DMS153 treated with DMSO at 0.1 percent for 48 hours (cell line): ENCODE measurements around the gene SLC44A4.
"Not testable (repeated sequence)": the region's sequence is repeated elsewhere in the genome, so short reads cannot be mapped to it uniquely, and the experiment has no call there.

Experiments used
- DNase-seq: peaks from one replicate; lab custom pipeline; 2025; ENCODE audit not compliant: unreplicated experiment; lab: John Stamatoyannopoulos, UW

The SLC44A4 gene

DNA sequence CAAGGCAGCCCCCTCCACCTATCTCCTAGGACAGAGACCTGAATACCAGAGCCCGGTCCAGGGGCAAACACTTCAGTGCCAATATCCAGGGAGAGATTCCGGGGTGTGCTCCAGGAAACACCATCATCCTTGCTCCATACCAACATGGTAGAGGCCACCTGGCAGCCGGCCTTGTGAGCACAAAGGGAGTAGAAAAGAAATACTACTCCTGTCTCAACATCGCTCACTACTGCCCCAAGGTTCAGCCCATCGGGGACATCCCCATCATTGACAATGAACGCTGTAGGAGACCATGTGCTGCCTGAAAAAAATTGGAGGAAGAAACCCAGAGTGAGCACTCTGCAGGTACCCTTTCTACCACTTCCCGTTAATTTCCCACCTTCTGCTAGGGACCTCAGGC is 17.6 kb downstream of the SLC44A4 start:
- no peak for DNase-seq

DNA sequence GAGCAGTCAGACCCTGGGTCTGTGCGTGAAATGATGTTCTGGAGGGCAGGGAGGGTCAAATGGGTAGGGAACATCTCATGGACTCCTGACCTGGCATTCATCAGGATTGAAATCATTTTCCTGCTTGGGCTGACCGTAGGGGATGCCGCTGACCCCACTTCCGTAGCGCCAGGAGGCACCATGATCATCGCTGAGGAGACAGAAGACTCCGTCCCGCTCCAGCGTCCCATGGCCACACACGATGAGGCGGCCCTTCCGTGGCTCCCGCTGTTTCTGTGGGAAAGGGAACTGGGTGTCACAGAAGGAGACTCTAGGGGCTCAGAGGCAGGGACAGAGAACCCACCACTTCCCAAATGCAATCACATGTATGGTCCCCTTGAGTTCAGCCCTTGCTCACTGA is 18.4 kb downstream of the SLC44A4 start:
- no peak for DNase-seq

DNA sequence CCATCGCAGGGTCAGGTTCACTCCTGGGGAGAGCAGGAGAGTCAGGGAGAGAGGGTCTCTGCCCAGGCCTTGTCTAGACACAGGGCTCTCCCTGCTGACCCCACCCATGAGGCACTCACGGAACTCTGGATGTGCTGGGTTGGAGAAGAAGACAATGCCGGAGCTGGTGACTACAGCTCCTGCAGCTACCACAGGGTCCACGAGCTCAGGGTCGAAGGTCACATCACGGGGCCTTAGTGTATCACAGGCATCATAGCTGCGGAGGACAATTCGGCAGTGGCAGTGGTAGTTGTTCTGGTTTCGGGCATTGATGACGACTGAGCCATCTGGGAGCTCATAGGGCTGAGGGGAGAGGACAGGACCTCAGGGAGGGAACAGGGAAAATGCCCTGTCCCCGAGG is 18.9 kb downstream of the SLC44A4 start:
- DNase-seq = no peak

DNA sequence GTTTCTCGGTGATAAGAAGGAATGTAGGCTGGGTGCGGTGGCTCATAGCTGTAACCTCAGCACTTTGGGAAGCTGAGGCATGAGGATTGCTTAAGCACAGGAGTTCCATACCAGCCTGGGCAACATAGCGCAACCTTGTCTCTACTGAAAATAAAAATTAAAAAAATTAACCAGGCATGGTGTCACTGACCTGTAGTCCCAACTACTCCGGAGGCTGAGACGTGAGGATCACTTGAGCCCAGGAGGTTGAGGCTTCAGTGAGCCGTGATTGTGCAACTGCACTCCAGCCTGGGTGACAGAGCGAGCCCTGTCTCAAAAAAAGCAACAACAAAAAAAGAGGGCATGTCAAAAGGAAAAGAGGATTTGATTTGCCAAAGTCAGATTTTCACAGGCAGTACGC is 20.1 kb downstream of the SLC44A4 start:
- DNase-seq = no peak

DNA sequence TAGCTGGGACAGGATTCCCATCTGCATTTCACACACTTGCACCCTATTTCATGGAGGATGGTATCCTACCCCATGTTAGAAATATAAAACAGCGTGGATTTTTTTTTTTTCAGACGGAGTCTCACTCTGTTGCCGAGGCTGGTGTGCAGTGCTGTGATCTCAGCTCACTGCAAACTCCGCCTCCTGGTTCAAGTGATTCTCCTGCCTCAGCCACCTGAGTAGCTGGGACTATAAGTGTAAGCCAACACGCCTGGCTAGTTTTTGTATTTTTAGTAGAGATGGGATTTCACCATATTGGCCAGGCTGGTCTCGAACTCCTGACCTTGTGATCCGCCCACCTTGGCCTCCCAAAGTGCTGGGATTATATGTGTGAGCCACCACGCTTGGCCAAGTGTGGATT is 21.0 kb downstream of the SLC44A4 start:
- DNase-seq = not testable (repeated sequence)

DNA sequence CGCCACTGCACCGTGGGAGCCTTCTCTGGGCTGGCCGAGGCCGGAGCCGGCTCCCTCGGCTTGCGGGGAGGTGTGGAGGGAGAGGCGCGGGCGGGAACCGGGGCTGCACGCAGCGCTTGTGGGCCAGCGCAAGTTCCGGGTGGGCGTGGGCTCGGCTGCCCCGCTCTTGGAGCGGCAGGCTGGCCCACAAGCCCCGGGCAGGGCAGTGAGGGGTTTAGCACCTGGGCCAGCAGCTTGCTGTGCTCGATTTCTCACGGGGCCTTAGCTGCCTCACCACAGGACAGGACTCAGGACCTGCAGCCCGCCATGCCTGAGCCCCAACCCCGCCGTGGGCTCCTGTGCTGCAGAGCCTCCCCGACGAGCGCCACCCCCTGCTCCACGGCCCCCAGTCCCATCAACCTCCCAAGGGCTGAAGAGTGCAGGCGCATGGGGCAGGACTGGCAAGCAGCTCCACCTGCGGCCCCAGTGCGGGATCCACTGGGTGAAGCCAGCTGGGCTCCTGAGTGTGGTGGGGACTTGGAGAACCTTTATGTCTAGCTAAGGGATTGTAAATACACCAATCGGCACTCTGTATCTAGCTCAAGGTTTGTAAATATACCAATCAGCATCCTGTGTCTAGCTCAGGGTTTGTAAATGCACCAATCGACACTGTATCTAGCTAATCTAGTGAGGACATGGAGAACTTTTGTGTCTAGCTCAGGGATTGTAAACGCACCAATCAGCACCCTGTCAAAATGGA is 26.6 kb downstream of the SLC44A4 start:
- DNase-seq = not testable (repeated sequence)

DNA sequence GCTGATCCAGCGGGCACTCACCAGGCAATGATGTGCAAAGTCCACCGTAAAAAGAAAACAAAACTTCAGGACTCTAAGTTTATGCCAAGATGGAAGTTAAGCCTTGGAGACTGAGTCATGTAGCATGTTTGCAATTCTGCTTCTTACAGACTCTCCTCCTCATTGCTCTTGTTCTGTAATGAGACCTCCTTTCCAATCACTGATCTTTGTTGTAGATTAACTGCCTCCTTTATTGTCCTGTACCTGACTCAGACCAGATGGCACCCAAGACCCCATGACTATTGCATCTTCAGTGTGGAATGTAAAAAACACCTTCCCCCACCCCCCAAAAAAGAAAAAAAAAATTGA is 27.3 kb downstream of the SLC44A4 start:
- DNase-seq = no peak

DNA sequence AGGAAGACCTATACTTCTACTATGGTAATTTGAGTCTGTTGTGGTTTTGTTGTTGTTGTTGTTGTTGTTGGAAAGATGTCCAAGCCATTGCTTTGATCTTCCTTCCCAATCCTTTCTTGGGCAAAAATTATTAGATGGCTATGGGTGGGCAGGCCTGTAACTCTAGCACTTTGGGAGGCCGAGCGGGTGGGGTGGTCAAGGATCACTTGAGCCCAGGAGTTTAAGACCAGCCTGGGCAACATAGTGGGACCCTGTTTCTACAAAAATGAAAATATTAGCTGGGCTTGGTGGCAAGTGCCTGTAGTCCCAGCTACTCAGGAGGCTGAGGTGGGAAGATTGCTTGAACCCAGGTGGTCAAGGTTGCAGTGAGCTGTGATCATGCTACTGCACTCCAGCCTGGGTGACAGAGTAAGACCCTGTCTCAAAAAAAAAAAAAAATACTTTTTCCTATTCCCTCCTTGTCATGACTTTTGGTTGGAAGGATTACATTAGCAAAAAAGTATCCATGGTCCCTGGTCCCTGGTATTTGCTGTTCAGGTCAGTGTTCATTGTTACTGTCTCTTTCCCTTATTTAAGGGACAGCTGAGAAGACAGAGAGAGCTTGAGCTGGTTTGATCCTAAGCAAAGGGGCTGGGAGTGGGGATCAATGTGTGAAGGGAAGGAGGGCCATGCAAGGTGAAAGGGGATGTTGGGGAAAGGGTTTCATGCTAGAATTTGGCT is 27.9 kb downstream of the SLC44A4 start:
- no peak for DNase-seq

DNA sequence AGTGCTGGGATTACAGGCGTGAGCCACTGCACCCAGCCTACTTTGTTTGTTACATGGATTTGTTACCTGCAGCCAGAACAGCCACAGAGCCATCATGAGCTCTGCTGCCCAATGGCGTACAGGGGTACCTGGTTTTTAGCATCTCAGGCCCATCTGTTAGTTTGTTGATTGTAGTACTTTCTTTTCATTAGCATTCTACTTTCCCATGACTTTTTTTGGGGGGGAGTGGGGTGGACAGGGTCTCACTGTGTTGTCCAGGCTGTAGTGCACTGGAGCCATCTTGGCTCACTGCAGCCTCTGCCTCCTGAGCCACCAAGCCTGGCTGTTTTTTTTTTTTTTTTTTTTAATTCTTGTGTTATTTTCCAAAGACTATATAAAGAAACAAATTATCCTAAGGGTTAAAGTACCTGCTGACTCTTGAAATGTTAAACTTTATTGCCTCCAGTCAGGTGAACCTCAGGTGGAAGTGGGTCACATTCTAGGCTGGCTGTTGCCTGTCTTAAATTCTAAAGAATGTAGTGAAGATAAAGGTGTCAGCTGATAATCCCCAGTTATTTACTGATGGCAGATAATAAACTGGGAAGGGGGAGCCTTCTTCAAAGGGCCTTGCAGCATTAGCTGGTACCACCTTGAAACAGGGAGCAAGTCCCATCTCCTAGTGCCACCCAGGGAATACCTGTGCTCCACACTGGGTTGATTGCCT is 31.4 kb downstream of the SLC44A4 start:
- DNase-seq = no peak

DNA sequence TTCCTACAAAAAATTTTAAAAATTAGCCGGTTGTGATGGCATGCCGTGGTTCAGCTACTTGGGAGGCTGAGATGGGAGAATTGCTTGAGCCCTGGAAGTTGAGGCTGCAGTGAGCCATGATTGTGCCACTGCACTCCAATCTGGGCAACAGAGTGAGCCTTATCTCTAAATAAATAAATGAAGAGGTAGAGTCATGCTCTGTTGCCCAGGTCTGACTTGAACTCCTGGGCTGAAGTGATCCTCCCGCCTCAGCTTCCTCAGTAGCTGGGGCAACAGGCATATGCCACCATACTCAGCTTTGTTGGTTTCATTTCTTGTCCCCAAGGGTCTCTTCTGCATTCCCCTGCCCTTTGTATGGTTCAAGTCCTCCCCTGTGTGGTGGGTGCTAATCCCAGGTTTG is 34.3 kb downstream of the SLC44A4 start:
- no peak for DNase-seq

DNA sequence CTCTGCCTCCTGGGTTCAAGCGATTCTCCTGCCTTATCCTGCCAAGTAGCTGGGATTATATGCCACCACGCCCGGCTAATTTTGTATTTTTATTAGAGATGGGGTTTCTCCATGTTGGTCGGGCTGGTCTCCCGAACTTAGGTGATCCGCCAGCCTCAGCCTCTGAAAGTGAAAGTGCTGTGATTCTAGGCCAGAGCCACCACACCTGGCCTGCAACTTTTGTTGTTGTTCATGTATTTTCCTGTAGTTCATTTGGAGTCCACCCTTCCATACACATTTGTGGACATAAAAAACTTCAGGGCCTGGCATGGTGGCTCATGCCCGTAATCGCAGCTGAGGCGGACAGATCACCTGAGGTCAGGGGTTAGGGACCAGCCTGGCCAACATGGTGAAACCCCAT is 36.7 kb downstream of the SLC44A4 start:
- DNase-seq = no peak

DNA sequence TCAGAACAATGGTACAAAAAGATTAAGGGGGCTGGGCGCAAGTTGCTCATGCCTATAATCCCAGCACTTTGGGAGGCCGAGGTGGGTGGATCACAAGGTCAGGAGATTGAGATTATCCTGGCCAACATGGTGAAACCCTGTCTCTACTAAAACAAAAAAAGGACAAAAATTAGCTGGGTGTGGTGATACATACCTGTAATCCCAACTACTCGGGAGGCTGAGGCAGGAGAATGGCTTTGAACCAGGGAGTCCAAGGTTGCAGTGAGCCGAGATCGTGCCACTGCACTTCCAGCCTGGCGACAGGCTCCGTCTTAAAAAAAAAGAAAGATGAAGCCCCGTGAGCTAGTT is 39.0 kb downstream of the SLC44A4 start:
- not testable (repeated sequence) for DNase-seq

DNA sequence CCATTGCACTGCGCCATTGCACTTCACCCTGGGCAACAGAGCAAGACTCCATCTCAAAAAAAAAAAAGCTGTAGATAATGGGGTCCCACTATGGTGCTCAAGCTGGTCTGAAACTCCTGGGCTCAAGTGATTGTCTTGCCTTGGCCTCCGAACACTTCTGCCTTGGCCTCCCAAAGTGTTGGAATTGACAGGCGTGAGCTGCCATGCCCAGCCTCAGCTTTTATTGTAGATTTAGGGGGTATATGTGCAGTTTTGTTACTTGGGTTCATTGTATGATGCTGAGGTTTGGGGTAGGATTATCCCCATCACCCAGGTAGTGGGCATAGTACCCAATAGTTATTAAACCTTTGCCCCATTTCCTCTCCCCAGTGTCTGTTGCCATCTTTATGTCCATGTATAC is 39.8 kb downstream of the SLC44A4 start:
- no peak for DNase-seq

DNA sequence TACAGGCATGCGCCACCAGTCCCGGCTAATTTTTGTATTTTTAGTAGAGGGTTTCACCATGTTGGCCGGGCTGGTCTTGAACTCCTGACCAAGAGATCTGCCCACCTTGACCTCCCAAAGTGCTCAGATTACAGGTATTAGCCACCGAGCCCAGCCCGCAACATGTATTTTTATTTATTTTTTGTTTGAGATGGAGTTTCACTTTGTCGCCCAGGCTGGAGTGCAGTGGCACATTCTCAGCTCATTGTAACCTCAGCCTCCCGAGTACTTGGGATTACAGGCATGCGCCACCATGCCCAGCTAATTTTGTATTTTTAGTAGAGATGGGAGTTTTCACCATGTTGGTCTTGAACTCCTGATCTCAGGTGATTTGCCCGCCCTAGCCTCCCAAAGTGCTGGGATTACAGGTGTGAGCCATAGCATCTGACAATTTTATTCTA is 40.7 kb downstream of the SLC44A4 start:
- not testable (repeated sequence) for DNase-seq

DNA sequence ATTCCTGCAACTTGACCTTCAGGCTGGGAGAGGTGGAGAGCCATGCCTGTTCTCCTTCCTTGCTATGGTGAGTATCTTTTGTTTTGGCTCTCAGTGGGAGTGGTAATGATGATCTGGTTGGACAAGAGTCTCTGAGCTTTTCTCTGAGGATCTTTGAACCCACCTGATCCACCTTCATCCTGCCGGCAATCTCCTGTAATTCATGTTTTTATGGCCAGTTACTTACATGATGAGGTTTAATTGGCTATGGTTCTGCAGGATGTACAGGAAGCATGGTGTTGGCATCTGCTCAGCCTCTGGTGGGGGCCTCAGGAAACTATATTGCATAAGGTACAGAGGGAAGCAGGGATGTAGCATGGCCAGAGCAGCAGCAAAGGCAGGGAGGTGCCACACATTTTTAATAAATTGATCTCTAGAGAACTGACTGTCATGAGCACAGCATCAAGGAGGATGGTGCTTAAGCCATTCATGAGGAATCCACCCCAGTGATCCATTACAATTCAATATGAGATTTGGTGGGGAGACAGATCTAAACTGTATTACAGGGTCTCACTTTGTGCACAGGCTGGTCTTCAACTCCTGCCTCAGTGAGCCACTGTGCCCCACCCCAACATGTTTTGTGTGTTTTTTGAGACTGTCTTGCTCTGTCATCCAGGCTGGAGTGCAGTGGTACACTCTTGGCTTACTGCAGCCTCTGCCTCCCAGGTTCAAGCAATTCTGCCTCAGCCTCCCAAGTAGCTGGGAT is 41.3 kb downstream of the SLC44A4 start:
- no peak for DNase-seq

DNA sequence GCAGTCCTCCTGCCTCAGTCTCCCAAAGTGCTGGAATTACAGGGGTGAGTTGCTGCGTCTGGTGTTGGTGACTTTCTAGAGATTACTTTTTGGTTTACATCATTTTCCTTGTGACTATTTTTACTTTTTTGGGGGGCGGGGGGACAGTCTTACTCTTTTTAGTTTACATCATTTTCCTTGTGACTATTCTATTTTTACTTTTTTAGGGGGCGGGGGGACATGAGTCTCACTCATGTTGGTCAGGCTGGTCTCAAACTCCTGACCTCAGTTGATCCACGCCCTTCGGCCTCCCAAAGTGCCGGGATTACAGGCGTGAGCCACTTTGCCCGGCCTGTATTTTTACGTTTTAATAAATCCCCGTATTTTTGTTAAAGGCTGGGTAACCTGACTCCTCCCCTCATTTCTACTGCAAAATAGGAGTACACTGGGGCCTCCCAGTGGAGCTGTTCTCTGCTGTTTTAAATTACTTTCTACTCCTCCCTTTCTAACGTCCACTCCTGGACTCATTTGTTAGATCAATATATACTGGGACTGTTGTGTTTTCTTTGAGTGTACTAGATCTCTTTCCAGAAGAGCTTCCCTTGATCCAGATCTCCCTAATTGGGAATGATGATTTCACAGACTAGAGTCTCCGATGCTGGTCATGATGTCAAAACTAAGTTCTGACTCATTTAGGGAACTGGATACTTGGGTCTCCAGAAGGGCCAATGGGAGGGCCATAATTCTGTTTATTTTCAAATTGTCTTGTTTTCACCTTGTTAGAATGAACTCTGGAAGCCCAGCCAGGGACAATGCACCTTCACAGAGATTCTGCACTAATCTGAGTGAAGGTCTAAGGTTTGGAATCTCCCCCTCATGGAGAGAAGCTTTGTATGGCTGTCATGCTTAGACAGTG is 42.1 kb downstream of the SLC44A4 start:
- no peak for DNase-seq

DNA sequence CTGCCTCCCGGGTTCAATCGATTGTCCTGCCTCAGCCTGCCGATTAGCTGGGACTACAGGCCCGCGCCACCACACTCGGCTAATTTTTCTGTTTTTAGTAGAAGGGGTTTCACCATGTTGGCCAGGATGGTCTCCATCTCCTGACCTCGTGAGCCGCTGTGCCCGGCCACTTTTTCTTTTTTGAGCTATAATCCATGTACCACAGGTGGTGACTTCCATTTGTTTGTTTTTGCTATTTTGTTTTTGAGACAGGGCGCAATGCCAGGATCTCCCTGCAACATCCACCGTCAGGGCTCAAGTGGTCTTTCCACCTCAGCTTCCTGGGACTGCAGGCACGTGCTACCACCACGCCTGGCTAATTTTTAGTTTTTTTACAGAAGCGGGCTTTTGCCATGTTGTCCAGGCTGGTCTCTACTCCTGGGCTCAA is 42.7 kb downstream of the SLC44A4 start:
- DNase-seq = no peak

DNA sequence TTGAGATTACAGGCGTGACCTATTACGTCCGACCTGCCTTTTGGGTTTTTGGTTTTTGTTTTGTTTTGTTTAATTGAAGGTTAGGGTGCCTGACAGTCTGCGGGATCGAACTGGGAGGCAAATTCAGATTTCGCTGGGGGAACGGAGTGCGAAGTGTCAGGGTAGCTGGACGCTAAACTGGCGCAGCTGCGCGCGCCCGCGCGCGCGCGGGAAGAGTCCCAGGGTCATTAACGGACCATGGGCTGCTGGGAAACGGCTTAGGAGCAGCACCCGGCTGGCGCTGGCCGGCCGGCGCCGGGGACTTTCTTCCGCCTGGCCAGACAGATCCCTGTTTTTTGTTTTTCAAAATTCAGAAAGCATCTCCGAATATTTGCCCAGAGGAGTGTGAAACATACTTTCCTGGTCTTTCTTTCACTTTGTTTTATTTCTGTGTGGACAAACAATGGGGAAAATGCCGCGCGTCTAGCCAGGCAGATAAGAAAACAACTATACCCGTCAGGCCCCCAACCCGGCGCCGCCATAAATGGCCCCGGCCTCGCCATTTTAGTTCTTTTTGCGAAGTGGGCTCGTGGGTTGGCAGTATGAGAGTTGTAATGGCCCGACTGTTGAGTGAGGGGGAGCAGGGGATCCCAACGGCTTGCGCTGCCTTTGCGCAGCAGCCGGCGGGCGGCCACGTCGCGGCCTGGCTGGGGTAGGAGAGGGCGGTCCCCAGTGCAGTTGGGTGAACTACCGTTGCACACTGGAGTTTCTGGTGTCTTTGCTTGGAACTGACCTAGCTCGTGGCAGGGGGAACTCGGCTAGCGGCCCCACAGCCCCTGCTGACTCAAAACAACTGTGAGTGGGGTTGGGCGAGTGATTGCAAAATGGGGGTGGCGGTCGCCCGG is 44.2 kb downstream of the SLC44A4 start:
- peak; percentile 85 for DNase-seq
